K562 (cell line): ENCODE measurements around the gene LCNL1.

ENCODE experiments used
- ARHGAP35 ChIP-seq: fragments of 450-650 bp; IDR thresholded peaks from 2 replicates; pipeline ENCODE4 v1.6.1; 2018; ENCODE audit not compliant: partially characterized antibody
- ELF2 ChIP-seq: fragments of 250-450 bp; sonication (Bioruptor Pico); IDR thresholded peaks from 2 replicates; pipeline ENCODE4 v1.5.0; 2021; ENCODE audit warnings: mild to moderate bottlenecking
- FOS ChIP-seq: IDR thresholded peaks from 3 replicates; pipeline ENCODE4 v1.6.1; 2011; ENCODE audit not compliant: insufficient read length; ENCODE audit errors: extremely low read depth
- HDGF ChIP-seq: fragments of 450-650 bp; IDR thresholded peaks from 2 replicates; pipeline ENCODE4 v1.6.1; 2016
- MEF2D ChIP-seq: conservative IDR thresholded peaks from 2 replicates; pipeline ENCODE4 v1.6.1; 2016; ENCODE audit warnings: low read depth, missing genetic modification characterization, missing compliant biosample characterization
- MLX ChIP-seq, 2 experiments: fragments of 450-650 bp in 1 of 2; sonication (generic) in 1 of 2; formaldehyde crosslinking; conservative IDR thresholded peaks; 2 replicates each; pipeline versions ENCODE4 v1.4.0 to v1.8.1; 2020 to 2022; ENCODE audit warnings: mild to moderate bottlenecking in 1 of 2, missing genetic modification reagents in 1 of 2
- RNF2 ChIP-seq: sonication (generic); IDR thresholded peaks from 2 replicates; pipeline ENCODE4 v1.6.1; 2016
- SRSF1 ChIP-seq: fragments of 200-400 bp; formaldehyde crosslinking; IDR thresholded peaks from 2 replicates; pipeline ENCODE4 v1.6.1; 2017; ENCODE audit warnings: mild to moderate bottlenecking, low read depth, low read length, moderate library complexity
- TAF1 ChIP-seq: IDR thresholded peaks from 2 replicates; pipeline ENCODE4 v1.6.1; 2011; ENCODE audit warnings: mild to moderate bottlenecking, low read length, moderate library complexity; ENCODE audit not compliant: insufficient read depth, control insufficient read depth, severe bottlenecking; ENCODE audit errors: extremely low read depth
- TAF15 ChIP-seq: fragments of 200-400 bp; formaldehyde crosslinking; IDR thresholded peaks from 2 replicates; pipeline ENCODE4 v1.6.1; 2017; ENCODE audit warnings: mild to moderate bottlenecking, low read depth, low read length, moderate library complexity
- ZBTB26 ChIP-seq: fragments of 450-650 bp; formaldehyde crosslinking; IDR thresholded peaks from 2 replicates; pipeline ENCODE4 v1.4.0; 2022; ENCODE audit warnings: missing genetic modification characterization
- ZNF561 ChIP-seq: fragments of 450-650 bp; formaldehyde crosslinking; conservative IDR thresholded peaks from 2 replicates; pipeline ENCODE4 v1.4.0; 2020; ENCODE audit warnings: mild to moderate bottlenecking, moderate library complexity
- TF ChIP-seq, protein P1 (sequence below): sonication (generic); formaldehyde crosslinking; IDR thresholded peaks from 2 replicates; pipeline ENCODE4 v1.8.0; 2022; ENCODE audit warnings: mild to moderate bottlenecking, missing genetic modification reagents

- TF ChIP-seq, protein P1, sequence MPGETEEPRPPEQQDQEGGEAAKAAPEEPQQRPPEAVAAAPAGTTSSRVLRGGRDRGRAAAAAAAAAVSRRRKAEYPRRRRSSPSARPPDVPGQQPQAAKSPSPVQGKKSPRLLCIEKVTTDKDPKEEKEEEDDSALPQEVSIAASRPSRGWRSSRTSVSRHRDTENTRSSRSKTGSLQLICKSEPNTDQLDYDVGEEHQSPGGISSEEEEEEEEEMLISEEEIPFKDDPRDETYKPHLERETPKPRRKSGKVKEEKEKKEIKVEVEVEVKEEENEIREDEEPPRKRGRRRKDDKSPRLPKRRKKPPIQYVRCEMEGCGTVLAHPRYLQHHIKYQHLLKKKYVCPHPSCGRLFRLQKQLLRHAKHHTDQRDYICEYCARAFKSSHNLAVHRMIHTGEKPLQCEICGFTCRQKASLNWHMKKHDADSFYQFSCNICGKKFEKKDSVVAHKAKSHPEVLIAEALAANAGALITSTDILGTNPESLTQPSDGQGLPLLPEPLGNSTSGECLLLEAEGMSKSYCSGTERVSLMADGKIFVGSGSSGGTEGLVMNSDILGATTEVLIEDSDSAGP (CRISPR knock-in tag) = no peak
- TF ChIP-seq FOS (no peak), ZNF561 (CRISPR knock-in tag) (no peak), SRSF1 (no peak), HDGF (no peak), ARHGAP35 (no peak), RNF2 (no peak), ELF2 (no peak), MEF2D (no peak), ZBTB26 (CRISPR knock-in tag) (no peak), TAF1 (no peak), TAF15 (no peak), MLX (CRISPR knock-in tag; conservative IDR thresholded peaks at IDR 0.05) (no peak)
Measured at GRCh38 chr9:136939431-136939995, 43.3 kb upstream of the LCNL1 start.
